ENCODE measurements around the gene ABO.
"Not testable (repeated sequence)": the region's sequence is repeated elsewhere in the genome, so short reads cannot be mapped to it uniquely, and the experiment has no call there.

ABO gene

GRCh38 chr9:133226219-133227171, 48.5 kb downstream of the ABO start:
- no peak for DNase-seq (ENCODE audit: low read depth, low spot score)

DNA sequence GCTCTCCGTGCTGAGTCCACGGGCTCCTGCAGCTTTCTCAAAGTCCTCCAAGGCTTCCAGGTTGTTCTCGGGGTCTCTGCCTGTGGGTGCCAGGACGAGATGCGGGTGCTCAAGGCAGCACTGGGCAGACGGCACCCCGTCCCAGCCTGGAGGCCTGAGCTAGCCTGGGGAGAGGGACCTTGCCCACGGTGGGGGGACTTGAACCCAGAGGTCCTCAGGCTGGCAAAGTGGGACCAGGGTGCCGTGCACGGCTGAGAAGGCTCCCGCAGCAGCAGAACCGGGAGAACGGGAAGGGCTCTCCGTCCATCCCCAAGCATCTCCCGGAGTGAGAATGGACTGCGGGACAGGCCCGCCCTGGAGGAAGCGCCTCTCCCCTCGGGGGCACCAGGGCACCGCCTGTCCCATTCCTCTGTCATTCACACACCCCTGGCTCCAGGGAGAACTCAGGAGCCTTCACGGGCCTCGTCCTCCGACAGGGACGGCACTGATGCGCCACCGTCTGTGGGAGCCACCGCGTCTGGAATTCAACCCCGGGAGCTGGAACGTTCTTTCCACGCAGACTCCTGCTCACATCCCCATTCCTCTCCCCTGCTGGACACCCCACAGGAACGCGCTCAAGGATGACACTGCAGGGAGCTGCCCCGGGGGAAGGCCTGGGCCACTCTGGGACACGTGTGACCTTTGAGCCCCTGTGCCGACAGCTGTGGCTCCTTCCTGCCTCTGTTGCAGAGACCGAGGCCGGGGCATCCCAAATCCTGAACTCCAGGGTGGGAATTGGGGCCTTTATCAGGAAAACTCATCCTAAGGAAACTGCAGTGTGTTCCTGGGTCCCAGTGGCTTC, 49.6 kb downstream of the ABO start:
- DNase-seq (ENCODE audit: low read depth, low spot score), result no peak

GRCh38 chr9:133224762-133225161, 50.2 kb downstream of the ABO start:
- no peak for DNase-seq (ENCODE audit: low read depth, low spot score)

DNA sequence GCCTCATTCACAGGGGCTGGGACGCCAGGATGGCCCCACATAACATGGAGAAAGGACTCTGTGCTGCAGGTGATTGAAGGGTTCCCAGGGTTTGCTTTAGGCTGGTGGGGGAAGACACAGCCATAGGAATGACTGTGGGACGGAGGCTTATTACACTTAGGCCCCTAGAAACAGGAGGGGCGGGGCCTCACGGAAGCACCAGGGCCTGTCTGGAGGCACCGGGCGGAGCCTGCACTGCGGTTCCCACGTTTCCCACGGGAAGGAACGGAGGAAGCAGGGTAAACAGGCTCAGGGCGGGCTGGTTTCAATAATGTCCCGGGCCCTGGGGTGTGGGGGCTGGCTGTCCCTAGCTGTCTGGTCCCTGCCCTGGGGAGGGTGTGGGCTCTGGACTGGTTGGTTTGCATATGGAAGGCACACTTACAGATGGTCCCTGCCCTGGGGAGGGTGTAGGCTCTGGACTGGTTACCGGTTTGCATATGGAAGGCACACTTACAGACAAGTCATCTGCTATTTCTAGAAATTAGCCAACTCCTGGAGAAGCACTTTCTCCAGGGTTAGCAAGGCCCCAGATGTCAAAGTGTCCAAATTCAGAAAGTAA, 51.7 kb downstream of the ABO start:
- not testable (repeated sequence) for DNase-seq (ENCODE audit: low read depth, low spot score)

DNA sequence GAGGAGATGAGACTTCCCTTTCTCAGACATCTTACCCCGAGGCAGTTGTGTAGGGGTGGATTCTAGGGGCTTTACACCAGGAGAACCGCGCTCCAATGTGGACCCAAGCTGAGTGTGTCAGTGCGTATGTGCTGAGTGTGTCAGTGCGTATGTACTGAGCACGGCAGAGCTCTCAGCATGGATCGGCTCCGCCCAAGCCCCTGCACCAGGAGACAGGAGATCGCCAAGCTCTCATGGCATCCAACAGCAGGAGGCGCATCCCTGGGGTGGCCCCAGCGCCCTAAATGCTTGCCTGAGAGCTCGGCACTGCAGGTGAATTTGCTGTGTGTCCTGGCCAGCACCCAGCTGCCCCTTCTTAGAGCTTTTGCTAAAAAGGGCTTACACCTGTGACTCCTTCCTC, 53.0 kb downstream of the ABO start:
- DNase-seq (ENCODE audit: low read depth, low spot score), result not testable (repeated sequence)

GRCh38 chr9:133221177-133221809, 53.7 kb downstream of the ABO start:
- DNase-seq (ENCODE audit: low read depth, low spot score), result no peak

DNA sequence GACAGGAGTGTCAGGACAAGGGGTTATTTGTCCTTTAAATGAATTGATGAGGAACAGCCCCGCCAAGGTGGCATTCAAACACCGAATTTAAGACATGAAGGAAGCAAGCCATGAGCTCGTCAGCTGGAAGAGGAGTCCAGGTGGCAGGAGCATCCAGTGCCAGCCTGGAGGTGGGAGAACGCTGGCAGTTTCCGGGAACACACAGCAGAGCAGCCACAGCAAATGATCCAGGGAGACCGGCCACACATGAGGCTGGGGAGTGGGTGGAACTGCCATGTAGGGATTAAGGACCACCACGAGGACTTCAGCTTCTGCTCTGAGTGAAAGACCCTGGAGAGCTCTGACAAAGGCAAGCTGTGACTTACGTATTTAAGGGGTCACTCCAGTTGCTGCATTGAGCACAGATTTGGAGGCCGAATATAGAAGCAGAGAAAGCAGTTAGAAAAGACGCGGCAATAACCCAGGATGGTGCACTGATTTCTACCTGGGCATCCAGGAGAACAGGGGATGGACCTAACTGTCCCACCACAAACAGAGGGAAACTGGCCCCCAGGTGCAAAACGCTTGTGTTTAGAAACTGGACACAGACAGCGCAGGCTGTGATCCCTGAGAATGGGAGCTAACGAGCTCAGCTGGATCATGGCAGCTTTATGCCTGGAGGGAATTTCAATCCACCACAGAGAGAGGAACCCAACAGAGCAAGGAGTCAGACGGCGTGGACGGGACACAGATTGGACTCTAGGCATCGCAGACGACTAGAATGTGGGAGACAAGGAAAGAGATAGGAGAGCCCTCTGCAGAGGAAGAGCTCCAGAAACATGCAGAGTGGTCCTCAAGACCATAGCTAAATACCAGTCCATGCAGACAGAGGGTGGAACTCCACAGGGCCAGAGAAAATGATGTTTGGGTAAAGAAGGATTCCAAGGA, 56.7 kb downstream of the ABO start:
- DNase-seq (ENCODE audit: low read depth, low spot score), result not testable (repeated sequence)

DNA sequence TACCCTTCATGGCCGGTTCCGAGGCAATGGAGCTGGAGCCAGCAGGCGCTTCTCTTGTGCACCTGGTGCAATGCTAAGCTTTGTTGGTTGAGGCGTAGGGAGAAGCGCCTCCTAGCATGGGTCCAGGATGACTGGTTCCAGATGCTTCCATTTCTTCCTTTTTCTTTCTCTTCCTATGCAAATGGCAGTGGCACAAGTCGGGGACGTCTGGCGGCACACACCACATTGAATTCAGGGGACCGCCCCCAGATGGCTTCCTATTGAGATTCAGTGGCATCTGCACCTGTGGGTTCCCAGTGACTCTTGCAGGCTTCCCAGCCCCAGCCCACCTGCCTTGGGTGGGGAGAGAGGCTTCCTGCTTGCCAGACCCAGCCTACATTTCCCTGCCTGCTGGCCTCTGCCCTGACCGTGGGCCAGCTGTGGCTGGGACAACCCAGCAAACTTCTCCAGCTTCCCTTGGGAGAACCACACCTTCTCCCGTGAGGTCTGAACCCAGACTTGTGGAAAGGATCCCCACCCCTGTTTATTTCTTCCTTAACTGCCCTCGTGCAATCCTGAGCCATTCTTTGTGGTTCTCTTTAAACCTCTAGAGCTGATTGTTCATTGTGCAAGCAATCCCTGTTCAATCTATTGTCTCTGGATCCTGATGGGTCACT, 57.5 kb downstream of the ABO start:
- DNase-seq (ENCODE audit: low read depth, low spot score), result not testable (repeated sequence)

- DNase-seq (ENCODE audit: low read depth, low spot score), result not testable (repeated sequence)
Measured at GRCh38 chr9:133214276-133214675, 60.7 kb downstream of the ABO start.

GRCh38 chr9:133210609-133211008, 64.4 kb downstream of the ABO start:
- DNase-seq (ENCODE audit: low read depth, low spot score), result no peak

- DNase-seq (ENCODE audit: low read depth, low spot score), result no peak
Measured at GRCh38 chr9:133210202-133210532, 64.8 kb downstream of the ABO start.

DNA sequence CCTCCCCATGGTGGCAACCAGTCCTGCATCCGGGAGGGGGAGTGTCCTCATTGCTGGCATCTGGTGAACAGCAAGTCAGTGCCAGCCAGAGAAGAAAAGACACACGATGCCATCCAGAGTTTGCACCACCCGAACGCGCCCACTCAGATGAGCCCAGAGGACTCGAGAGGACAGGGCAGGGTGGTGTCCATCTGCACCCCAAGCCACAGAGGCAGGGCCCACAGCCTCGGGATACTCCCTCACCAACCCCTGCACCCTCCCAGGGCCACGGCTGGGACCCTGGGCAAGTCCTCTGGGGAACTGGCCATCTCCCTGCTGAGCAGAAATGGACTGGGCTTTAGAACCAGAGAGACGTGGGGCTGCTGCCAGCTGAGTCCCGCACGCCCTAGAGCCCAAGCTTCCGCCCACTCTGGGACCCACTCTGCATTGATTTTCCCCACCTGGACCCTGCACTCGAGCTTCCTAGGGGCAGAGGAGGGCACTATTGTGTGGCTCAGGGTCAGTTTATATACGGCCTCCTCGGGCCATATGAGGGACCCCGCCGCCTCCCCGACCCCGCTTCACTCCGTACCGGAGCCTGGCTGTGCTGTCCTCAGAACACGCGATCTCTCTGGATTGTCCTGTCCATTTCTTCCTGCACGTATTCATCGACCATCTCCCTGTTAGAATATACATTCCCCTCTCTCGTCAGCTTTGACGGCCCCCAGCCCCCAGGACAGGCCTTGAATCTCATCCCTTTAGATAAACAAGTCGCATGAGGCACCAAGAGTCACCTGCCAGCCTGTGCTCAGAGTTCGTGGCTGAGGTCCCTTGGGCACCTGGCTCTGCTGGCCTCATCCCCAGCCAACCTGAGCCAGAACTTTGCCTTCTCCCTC, 65.4 kb downstream of the ABO start:
- not testable (repeated sequence) for DNase-seq (ENCODE audit: low read depth, low spot score)

DNA sequence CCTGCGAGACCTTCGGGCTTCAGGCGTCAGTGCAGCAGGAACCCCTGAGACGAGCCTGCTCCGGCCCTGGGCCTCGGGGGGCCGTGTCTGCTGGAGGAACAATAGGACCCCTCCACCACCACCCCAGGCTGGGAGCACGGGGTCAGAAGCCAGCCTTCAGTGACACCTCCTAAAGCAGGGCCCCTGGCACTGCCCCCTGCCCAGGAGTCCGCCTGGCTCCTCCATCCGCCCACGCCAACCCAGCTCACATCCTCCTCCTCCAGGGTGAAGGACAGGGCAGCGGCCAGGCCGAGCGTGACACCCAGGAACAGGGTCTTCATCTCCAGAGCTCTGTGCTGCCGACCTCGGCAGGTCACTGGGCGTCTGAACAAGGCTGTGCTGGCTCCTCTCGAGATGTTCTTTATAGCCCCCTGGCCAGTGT, 66.1 kb downstream of the ABO start, which contains the start of gene OBP2B:
Gene OBP2B (minus strand): TSS at position 371 of the 421 bp plus-strand sequence. CDS start 51 bp downstream, at position 320.
- not testable (repeated sequence) for DNase-seq (ENCODE audit: low read depth, low spot score)

DNA sequence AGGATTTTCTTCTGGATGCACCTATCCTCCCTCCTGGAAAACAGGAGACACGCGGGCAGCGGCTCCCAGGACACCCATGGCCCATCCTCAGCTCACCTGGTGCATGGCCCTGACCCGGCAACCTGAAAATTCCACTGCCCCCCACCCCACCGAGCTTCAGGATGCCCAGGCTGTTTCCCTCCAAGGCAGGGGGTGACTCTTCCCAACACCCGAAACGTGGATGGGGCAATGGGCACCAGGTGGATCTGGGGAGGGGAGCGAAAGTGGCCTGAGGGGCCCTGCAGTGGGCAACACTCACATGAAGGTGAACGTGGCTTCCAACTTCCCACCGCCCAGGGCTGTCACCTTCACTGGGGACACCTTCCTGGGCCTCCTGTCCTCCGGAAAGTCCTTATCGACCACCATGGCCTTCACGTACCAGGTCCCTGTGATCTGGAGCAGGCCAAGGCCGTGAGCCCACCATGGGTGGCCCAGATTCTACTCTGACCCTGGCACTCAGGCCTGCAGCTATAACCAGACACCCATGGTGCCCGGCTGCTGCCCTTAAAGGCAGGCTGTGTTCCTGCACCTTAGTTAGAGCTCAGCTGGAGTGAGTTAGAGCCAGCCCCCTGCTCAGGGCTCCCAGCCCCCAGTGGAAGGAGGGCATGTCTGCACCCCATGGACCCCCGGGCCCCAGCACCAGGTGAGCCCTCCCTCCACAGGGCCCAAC, 66.7 kb downstream of the ABO start:
- not testable (repeated sequence) for DNase-seq (ENCODE audit: low read depth, low spot score)

DNA sequence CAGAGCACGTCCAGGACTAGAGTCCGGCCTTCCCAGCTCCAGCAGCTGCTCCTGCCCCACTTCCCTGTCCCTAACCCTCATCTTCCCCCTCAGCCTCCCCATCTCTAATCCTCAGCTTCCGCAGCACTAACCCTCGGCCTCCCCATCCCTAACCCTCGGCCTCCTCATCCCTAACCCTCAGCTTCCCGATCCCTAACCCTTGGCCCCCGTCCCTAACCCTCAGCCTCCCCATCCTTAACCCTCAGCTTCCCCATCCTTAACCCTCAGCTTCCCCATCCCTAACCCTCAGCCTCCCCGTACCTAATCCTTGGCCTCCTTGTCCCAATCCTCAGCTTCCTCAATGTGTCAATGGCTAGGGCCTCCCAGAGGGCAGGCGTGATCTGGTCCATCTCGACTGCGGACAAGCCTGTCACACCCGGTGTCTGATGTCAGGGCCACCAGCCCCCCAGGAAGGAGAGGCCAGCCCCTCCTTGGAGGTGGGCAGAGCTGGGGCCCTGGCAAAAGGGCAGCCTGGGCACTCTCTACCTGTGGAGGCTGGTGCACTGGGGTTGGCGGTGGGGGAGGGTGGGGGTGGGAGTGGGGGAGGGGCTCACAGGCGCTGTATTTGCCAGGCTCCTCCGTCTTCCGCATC, 67.3 kb downstream of the ABO start:
- DNase-seq (ENCODE audit: low read depth, low spot score), result no peak

DNA sequence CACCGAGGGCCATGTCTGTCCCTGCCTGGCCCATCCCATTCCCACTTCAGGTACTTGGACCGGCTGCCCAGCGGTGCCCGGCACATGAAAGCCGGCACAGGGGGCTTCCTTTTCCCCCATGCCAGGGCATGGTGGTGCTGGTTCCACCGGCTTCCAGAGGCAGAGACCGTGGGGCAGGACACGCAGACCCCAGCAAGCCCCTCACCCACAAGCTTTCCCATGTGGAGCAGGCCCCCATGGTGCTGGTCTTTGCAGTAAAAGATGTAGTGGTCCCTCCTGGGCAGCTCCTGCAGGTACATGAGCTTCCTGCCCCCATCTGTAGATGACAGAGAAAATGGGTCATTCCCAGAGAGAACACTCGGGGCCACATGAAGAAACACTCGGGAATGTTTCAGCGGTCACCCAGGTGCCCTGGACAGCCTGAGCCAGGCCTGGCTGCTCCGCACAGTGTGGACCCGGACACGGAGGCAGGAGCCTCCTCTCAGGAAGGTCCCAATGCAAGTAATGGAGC, 67.9 kb downstream of the ABO start:
- no peak for DNase-seq (ENCODE audit: low read depth, low spot score)

All from activated CD4-positive, CD25-positive, alpha-beta regulatory T cell treated with anti-CD3 and anti-CD28 coated beads, Interleukin-2, amount 50 U/mL, for 16 hours (primary cell).